ENCODE results near the gene SULT6B1.
A peak's percentile ranks its signal among the peaks of the same experiment; 100 is the strongest.
"Not testable (repeated sequence)": the region's sequence is repeated elsewhere in the genome, so short reads cannot be mapped to it uniquely, and the experiment has no call there.

SULT6B1 gene

DNA sequence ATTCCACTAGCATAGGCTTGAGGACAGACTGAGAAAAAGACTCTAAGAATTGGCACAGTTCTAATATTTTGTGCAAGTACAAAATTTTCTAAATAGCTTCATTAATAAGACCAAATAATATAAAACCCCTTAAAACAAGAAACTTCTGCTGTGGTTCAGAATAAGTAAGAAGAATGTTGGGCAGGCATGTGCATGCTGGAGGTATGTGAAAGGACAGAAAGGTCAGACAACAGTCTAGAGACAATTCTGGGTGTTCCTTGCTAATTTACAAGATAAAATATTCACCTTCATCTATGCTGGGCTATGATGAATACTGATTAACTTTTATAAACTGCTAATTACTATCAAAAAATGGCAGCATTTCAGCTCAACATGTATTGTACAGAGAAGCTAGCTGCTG lies 22.7 kb upstream of the SULT6B1 start:
- Mint-ChIP-seq H3K4me1 (peaks cover 11% of the 10 kb centered on the region), H3K4me3 (no peak overlapping the region), H3K9me3 (peaks cover 9% of the 10 kb centered on the region), H3K27ac (ENCODE audit: low read depth) (no peak overlapping the region), H3K36me3 (ENCODE audit: insufficient read depth) (peaks cover 71% of the 10 kb centered on the region), H3K27me3 (no peaks in the 10 kb centered on the region)
- DNase-seq (ENCODE audit: low spot score in 2 of 2): no peak
- no peak for ATAC-seq (replicated peaks; ENCODE audit: extremely low read depth, poor library complexity, severe bottlenecking)

DNA sequence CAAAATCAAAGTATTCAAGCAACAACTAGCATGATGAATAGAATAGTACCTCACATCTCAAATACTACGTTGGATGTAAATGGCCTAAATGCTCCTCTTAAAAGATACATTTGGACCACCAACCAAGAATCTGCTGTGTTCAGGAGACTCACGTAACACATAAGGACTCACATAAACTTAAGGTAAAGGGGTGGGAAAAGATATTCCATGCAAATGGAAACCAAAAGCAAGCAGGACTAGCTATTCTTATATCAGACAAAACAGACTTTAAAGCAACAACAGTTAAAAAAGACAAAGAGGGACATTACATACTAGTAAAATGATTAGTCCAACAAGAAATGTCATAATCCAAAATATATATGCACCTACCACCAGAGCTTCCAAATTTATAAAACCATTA lies 18.3 kb upstream of the SULT6B1 start:
- not testable (repeated sequence) for H3K27me3 Mint-ChIP-seq; DNase-seq (ENCODE audit: low spot score in 2 of 2); H3K4me3 Mint-ChIP-seq; H3K27ac Mint-ChIP-seq (ENCODE audit: low read depth); ATAC-seq (replicated peaks; ENCODE audit: extremely low read depth, poor library complexity, severe bottlenecking); H3K9me3 Mint-ChIP-seq
- Mint-ChIP-seq H3K4me1 (peaks cover 15% of the 10 kb centered on the region), H3K36me3 (ENCODE audit: insufficient read depth) (peaks cover 73% of the 10 kb centered on the region)

DNA sequence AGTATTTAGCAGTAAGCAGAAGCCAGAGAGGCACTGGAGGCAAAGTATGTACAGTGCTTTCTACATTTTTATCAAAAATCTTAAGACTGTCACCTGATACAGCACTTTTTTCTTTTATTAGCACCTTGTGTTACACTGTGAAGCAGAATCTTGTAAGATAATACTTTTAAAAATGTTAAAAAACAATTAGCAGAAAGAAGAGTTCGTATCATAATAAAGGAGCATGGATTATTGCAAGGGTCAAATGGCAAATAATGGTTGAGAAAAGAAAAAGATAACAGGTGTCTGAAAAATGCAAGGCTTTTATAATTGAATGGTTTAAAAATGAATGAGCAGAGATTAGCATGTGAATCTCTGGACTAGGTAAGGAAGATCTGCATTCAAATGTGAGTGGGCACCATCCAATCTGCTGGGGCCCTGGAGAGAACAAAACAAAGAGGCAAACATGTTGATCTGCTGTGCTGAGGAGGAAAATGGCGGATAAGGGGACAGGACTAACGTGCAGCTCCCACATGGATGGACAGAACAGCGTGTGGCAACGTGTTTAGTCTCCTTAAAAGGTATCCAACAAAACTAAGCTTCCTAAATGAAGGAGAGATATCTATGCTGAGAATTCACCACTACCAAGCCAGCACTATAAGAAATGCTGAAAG lies 17.3 kb upstream of the SULT6B1 start:
- Mint-ChIP-seq H3K4me3 (no peak overlapping the region), H3K27me3 (no peaks in the 10 kb centered on the region), H3K9me3 (peaks cover 9% of the 10 kb centered on the region), H3K36me3 (ENCODE audit: insufficient read depth) (peaks cover 65% of the 10 kb centered on the region), H3K4me1 (peaks cover 18% of the 10 kb centered on the region), H3K27ac (ENCODE audit: low read depth) (no peak overlapping the region)
- DNase-seq (ENCODE audit: low spot score in 2 of 2): no peak
- ATAC-seq (replicated peaks; ENCODE audit: extremely low read depth, poor library complexity, severe bottlenecking): no peak

DNA sequence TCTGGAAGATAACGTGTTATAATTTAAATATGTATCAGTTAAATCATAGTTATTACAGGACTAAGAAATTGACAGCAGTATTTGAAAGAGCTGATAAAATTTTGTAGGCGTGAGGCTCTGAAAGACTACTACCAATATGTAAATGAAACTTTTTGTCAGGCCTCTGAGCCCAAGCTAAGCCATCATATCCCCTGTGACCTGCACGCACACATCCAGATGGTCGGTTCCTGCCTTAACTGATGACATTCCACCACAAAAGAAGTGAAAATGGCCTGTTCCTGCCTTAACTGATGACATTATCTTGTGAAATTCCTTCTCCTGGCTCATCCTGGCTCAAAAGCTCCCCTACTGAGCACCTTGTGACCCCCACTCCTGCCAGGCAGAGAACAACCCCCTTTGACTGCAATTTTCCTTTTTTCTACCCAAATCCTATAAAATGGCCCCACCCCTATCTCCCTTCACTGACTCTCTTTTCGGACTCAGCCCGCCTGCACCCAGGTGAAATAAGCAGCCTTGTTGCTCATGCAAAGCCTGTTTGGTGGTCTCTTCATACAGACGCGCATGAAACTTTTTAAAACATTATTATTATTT lies 16.7 kb upstream of the SULT6B1 start:
- H3K36me3 Mint-ChIP-seq (ENCODE audit: insufficient read depth): peaks cover 64% of the 10 kb centered on the region
- not testable (repeated sequence) for ATAC-seq (replicated peaks; ENCODE audit: extremely low read depth, poor library complexity, severe bottlenecking); H3K27me3 Mint-ChIP-seq; H3K27ac Mint-ChIP-seq (ENCODE audit: low read depth); H3K4me3 Mint-ChIP-seq; H3K9me3 Mint-ChIP-seq; DNase-seq (ENCODE audit: low spot score in 2 of 2)
- peaks cover 18% of the 10 kb centered on the region for H3K4me1 Mint-ChIP-seq

DNA sequence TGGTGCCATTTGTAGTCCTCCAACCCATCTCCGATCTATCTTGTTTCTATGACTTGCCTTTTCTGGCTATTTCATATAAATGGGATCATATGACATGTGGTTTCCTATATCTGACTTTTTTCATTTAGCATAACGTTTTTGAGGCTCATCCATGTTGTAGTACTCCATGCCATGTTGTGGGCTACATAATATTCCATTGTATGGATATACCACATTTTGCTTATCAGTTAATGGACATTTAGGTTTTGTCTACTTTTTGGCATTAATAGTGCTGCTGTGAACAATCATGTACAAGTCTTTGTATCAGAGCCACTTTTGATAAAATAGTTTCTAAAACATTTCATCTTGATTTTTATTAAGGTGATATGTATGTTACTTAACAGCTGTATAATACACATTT lies 15.2 kb upstream of the SULT6B1 start:
- H3K27me3 Mint-ChIP-seq: no peaks in the 10 kb centered on the region
- no peak overlapping the region for H3K27ac Mint-ChIP-seq (ENCODE audit: low read depth)
- peaks cover 54% of the 10 kb centered on the region for H3K36me3 Mint-ChIP-seq (ENCODE audit: insufficient read depth)
- no peak for ATAC-seq (replicated peaks; ENCODE audit: extremely low read depth, poor library complexity, severe bottlenecking)
- peaks cover 24% of the 10 kb centered on the region for H3K4me1 Mint-ChIP-seq
- H3K4me3 Mint-ChIP-seq: no peak overlapping the region
- H3K9me3 Mint-ChIP-seq: no peaks in the 10 kb centered on the region
- no peak for DNase-seq (ENCODE audit: low spot score in 2 of 2)

DNA sequence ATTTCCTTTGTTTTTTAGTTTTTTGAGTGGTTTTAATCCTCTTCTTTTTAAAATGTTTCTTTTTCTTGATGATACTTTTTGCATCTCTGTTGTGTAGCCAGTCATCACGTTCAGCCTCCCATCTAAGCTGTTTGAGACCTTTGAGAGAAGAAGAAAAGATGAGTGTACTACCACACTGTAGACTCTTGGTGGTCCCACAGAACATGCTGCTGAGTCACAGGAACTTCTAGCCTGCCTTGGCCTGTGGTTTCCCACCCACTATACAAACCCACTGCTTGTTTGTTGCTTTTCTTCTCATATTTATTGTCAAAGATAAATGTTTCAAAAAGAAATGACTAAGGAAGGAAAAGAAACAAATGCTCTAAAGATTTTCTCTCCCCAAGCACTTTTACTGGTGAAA lies 13.3 kb upstream of the SULT6B1 start:
- Mint-ChIP-seq H3K9me3 (no peaks in the 10 kb centered on the region), H3K27ac (ENCODE audit: low read depth) (peak overlapping the region; percentile 13), H3K36me3 (ENCODE audit: insufficient read depth) (peaks cover 44% of the 10 kb centered on the region), H3K4me1 (peaks cover 20% of the 10 kb centered on the region), H3K4me3 (no peak overlapping the region), H3K27me3 (no peaks in the 10 kb centered on the region)
- ATAC-seq (replicated peaks; ENCODE audit: extremely low read depth, poor library complexity, severe bottlenecking): peak; percentile 87
- no peak for DNase-seq (ENCODE audit: low spot score in 2 of 2)

DNA sequence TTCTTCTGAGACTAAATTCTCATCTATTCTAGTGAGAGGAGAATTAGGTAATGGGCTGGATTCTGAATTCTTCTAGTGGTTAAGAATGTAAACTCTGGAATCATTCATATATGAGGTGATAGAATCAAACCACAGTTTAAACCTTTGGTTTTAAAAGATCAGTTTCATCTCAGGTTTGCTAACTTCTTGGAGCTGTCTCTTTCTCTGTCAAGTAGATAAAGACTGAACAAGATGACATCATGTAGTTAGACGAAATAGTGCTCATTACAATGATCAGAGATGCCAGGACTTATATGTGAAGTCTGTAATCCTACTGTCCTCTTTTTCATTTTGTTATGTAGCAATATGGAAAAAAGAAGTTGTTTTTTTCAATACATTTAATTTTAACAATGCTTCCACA lies 12.7 kb upstream of the SULT6B1 start:
- H3K36me3 Mint-ChIP-seq (ENCODE audit: insufficient read depth): peaks cover 47% of the 10 kb centered on the region
- H3K4me1 Mint-ChIP-seq: peaks cover 24% of the 10 kb centered on the region

DNA sequence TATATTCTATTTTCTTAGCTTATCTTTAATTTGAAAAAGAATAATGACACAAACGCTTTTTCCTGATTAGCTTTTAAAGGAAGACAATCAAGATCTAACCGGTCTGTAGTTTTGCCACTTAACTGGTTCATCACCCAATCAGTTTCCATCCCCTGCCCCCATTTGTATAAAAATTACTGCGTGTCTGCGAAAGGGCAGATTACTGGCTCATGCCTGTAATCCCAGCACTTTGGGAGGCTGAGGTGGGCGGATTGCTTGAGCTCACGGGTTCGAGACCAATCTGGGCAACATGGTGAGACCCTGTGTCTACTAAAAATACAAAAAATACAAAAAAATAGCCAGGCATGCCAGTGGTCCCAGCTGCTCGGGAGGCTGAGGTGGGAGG lies 10.2 kb upstream of the SULT6B1 start:
- DNase-seq (ENCODE audit: low spot score in 2 of 2) (no peak), ATAC-seq (replicated peaks; ENCODE audit: extremely low read depth, poor library complexity, severe bottlenecking) (no peak)
- Mint-ChIP-seq H3K9me3 (no peaks in the 10 kb centered on the region), H3K4me3 (no peak overlapping the region), H3K4me1 (peaks cover 25% of the 10 kb centered on the region), H3K36me3 (ENCODE audit: insufficient read depth) (peaks cover 37% of the 10 kb centered on the region), H3K27me3 (no peaks in the 10 kb centered on the region), H3K27ac (ENCODE audit: low read depth) (no peak overlapping the region)

More for the DNA sequence above, 12.7 kb upstream of the SULT6B1 start:
- no peaks in the 10 kb centered on the region for H3K27me3 Mint-ChIP-seq
- H3K9me3 Mint-ChIP-seq: no peaks in the 10 kb centered on the region
- ATAC-seq (replicated peaks; ENCODE audit: extremely low read depth, poor library complexity, severe bottlenecking) (no peak), DNase-seq (ENCODE audit: low spot score in 2 of 2) (no peak)
- peak overlapping the region; percentile 13 for H3K27ac Mint-ChIP-seq (ENCODE audit: low read depth)
- H3K4me3 Mint-ChIP-seq: no peak overlapping the region

DNA sequence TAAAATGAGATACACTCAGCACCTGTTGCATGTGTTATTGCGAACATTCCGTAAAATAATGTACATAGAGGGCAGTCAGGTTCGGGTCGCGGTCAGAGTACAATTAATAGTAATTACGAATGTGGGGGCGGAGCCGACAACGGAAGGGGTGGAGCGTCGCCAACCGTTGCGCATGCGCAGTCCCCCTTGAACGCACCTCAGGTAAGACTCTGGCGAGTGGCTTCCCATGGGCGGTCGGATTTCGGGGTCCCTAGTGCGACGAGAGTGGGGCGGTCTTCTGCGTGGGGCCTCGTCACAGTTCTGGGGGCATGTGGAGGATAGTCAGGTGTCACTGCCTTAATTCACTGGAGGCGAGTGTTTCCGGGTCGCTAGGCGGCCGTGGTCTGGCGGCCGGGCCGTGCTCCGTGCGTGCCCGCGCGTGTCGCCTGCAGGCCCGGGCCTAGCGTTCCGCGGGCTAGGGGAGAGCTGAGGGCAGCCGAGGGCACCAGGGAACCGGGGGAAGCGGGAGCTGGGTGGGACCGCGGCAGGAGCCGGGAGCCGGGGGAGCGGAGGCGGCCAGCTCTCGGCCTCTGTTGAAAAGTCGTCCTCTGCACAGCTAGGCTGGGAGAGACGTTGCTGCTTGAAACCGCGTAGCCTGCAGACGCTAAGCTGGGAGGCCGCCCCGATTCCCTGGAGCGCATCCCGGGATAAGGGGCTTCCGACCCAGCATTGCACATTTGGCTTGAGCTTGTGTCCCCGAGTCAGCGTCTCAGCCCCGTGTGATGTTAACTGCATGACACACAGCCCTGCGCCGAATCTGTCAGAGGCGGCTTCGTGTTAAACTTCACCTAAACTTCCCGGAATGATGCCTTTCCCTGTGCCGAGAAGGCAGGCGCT lies 8.1 kb upstream of the SULT6B1 start, which contains the start of gene CEBPZOS:
TSS of gene CEBPZOS (plus strand) at position 177 of the 876 bp plus-strand sequence. CDS start 3,209 bp downstream, outside the sequence.
- Mint-ChIP-seq H3K4me1 (peaks cover 19% of the 10 kb centered on the region), H3K36me3 (ENCODE audit: insufficient read depth) (peaks cover 23% of the 10 kb centered on the region), H3K4me3 (peak within 1 kb of the TSS; percentile 92), H3K27me3 (no peaks in the 10 kb centered on the region), H3K9me3 (no peaks in the 10 kb centered on the region), H3K27ac (ENCODE audit: low read depth) (peak within 1 kb of the TSS; percentile 96)
- DNase-seq (ENCODE audit: low spot score in 2 of 2): peak; percentile 86 to 95
- peak; percentile 89 for ATAC-seq (replicated peaks; ENCODE audit: extremely low read depth, poor library complexity, severe bottlenecking)

DNA sequence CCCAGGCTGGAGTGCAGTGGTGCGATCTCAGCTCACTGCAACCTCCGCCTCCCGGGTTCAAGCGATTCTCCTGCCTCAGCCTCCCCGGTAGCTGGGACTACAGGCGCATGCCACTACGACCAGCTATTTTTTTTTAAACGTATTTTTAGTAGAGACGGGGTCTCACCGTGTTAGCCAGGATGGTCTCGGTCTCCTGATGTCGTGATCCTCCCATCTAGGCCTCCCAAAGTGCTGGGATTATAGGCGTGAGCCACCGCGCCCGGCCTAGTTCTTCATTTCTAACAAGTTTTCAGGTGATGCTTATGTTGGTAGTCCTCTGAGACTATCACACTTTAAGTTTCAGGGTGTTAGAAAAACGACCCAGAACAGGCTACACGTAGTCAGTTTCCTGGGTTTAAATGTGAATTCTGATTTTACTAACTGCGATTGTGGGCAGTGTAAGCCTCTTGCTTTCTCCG lies 7.4 kb upstream of the SULT6B1 start:
- H3K27me3 Mint-ChIP-seq; H3K9me3 Mint-ChIP-seq; DNase-seq (ENCODE audit: low spot score in 2 of 2); ATAC-seq (replicated peaks; ENCODE audit: extremely low read depth, poor library complexity, severe bottlenecking): not testable (repeated sequence)
- Mint-ChIP-seq H3K4me3 (peak overlapping the region; percentile 92), H3K36me3 (ENCODE audit: insufficient read depth) (peaks cover 23% of the 10 kb centered on the region), H3K27ac (ENCODE audit: low read depth) (peak overlapping the region; percentile 96), H3K4me1 (peaks cover 18% of the 10 kb centered on the region)

DNA sequence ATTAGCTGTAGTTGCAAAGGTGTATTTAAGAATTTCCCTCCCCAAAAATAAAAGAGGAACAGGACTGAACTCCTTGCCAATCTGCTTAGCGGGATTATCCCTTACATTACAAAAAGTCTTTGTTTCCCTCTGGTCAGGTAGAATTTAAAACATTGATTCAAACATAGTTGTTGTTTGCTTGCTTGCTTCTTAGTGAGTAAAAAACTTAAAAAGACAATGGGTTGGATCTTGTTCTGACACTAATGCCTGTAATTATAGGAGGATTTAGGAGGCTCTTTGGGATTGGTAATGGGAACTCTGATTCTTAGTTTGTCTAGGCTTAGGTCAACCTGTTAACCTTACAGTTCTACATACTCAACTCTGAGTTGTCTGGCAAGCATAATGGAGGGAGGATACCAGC lies 4.1 kb upstream of the SULT6B1 start:
- H3K4me3 Mint-ChIP-seq: no peak overlapping the region
- no peaks in the 10 kb centered on the region for H3K27me3 Mint-ChIP-seq
- DNase-seq (ENCODE audit: low spot score in 2 of 2) (no peak), ATAC-seq (replicated peaks; ENCODE audit: extremely low read depth, poor library complexity, severe bottlenecking) (no peak)
- H3K27ac Mint-ChIP-seq (ENCODE audit: low read depth): no peak overlapping the region
- peaks cover 12% of the 10 kb centered on the region for H3K4me1 Mint-ChIP-seq
- H3K36me3 Mint-ChIP-seq (ENCODE audit: insufficient read depth): peaks cover 15% of the 10 kb centered on the region
- no peaks in the 10 kb centered on the region for H3K9me3 Mint-ChIP-seq

DNA sequence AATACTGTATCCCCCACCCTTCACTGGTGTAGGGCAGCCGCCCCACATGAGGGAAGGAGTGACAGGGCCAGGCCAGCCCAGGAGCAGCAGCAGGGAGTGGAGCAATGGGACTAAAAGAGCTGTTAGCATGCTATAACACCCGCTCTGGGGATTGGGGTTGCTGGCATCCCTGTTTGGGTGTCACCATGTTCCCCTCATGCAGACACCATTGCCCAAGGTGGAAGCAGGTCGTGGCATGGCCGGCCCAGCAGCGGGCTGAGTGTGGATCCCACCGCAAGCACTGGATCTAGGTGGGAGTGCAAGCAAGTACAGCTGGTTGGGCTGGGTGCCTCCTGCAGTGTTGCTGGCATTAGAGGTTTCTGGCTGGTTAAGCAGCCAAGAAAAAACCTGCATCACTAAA lies 3.3 kb upstream of the SULT6B1 start:
- Mint-ChIP-seq H3K27me3 (no peaks in the 10 kb centered on the region), H3K36me3 (ENCODE audit: insufficient read depth) (peaks cover 12% of the 10 kb centered on the region), H3K27ac (ENCODE audit: low read depth) (no peak overlapping the region), H3K9me3 (no peaks in the 10 kb centered on the region), H3K4me1 (peaks cover 6% of the 10 kb centered on the region), H3K4me3 (no peak overlapping the region)
- no peak for ATAC-seq (replicated peaks; ENCODE audit: extremely low read depth, poor library complexity, severe bottlenecking)
- DNase-seq (ENCODE audit: low spot score in 2 of 2): no peak

Data from central memory CD8-positive, alpha-beta T cell (primary cell).